ENCODE measurements around the gene DAGLB.
"Not testable (repeated sequence)": the region's sequence is repeated elsewhere in the genome, so short reads cannot be mapped to it uniquely, and the experiment has no call there.

DAGLB gene

GRCh38 chr7:6425948-6426347 is 21.8 kb downstream of the DAGLB start:
- no peak for DNase-seq

GRCh38 chr7:6423942-6424701 is 23.6 kb downstream of the DAGLB start:
- DNase-seq = no peak

GRCh38 chr7:6422926-6423632 is 24.7 kb downstream of the DAGLB start:
- DNase-seq = no peak

- no peak for DNase-seq
These were observed 25.7 kb downstream of the DAGLB start for GRCh38 chr7:6422095-6422494.

GRCh38 chr7:6420680-6421079 is 27.1 kb downstream of the DAGLB start:
- DNase-seq = no peak

GRCh38 chr7:6419310-6419773 is 28.4 kb downstream of the DAGLB start:
- DNase-seq = no peak

GRCh38 chr7:6417408-6417807 is 30.3 kb downstream of the DAGLB start:
- no peak for DNase-seq

GRCh38 chr7:6416516-6417145 is 31.1 kb downstream of the DAGLB start:
- DNase-seq = no peak

- no peak for DNase-seq
These were observed 34.1 kb downstream of the DAGLB start for GRCh38 chr7:6413637-6414036.

- DNase-seq = no peak
These were observed 37.6 kb downstream of the DAGLB start for GRCh38 chr7:6409944-6410693.

- DNase-seq = no peak
These were observed 38.7 kb downstream of the DAGLB start for GRCh38 chr7:6409091-6409490.

GRCh38 chr7:6407434-6407833 is 40.3 kb downstream of the DAGLB start:
- no peak for DNase-seq

GRCh38 chr7:6406121-6406520 is 41.6 kb downstream of the DAGLB start:
- no peak for DNase-seq

GRCh38 chr7:6403907-6404306 is 43.8 kb downstream of the DAGLB start:
- DNase-seq = no peak

GRCh38 chr7:6402741-6403140 is 45.0 kb downstream of the DAGLB start:
- no peak for DNase-seq

GRCh38 chr7:6402041-6402440 is 45.7 kb downstream of the DAGLB start:
- DNase-seq = no peak

- DNase-seq = no peak
These were observed 46.2 kb downstream of the DAGLB start for GRCh38 chr7:6401536-6401935.

GRCh38 chr7:6400243-6401105 is 47.3 kb downstream of the DAGLB start:
- not testable (repeated sequence) for DNase-seq

- DNase-seq = no peak
These were observed 48.4 kb downstream of the DAGLB start for GRCh38 chr7:6399351-6399750.

- DNase-seq = no peak
These were observed 48.8 kb downstream of the DAGLB start for GRCh38 chr7:6398943-6399342.

GRCh38 chr7:6397759-6398495 is 49.8 kb downstream of the DAGLB start:
- DNase-seq = not testable (repeated sequence)

All from NCI-H446 treated with DMSO at 0.1 percent for 48 hours (cell line).